Endothelial cell (in vitro differentiated cells): ENCODE measurements around the gene PIBF1. TPM values are rescaled to one million over a fixed set of nuclear protein-coding genes. Genes with fewer than 3 reads are reported as not detected.

Source experiments
- DNase-seq: peaks from one replicate; pipeline ENCODE4 v3.0.0; 2021; ENCODE audit warnings: low spot score
- H3K27ac Mint-ChIP-seq: one replicate; pipeline ENCODE4 v1.8.0; 2021; ENCODE audit warnings: mixed read lengths, inconsistent platforms; ENCODE audit not compliant: unreplicated experiment
- H3K27me3 Mint-ChIP-seq: one replicate; pipeline ENCODE4 v1.8.0; 2021; ENCODE audit warnings: mild to moderate bottlenecking, moderate library complexity, mixed read lengths, inconsistent platforms; ENCODE audit not compliant: unreplicated experiment
- H3K36me3 Mint-ChIP-seq: one replicate; pipeline ENCODE4 v1.8.0; 2021; ENCODE audit warnings: mild to moderate bottlenecking, low read depth, mixed read lengths, inconsistent platforms; ENCODE audit not compliant: unreplicated experiment
- H3K4me1 Mint-ChIP-seq: one replicate; pipeline ENCODE4 v1.8.0; 2021; ENCODE audit warnings: mild to moderate bottlenecking, mixed read lengths, inconsistent platforms; ENCODE audit not compliant: unreplicated experiment
- H3K4me3 Mint-ChIP-seq: one replicate; pipeline ENCODE4 v1.8.0; 2021; ENCODE audit warnings: mild to moderate bottlenecking, mixed read lengths, inconsistent platforms; ENCODE audit not compliant: unreplicated experiment
- H3K9me3 Mint-ChIP-seq: one replicate; pipeline ENCODE4 v1.8.0; 2021; ENCODE audit warnings: mixed read lengths, inconsistent platforms; ENCODE audit not compliant: unreplicated experiment
- CTCF ChIP-seq: fragments of 200-600 bp; sonication (generic); IDR thresholded peaks from one replicate; pipeline ENCODE4 v1.5.0; 2021; ENCODE audit warnings: antibody characterized with exemption; ENCODE audit not compliant: unreplicated experiment
- total RNA-seq: library from RNA; stranded (reverse); fragmentation: NEBNext Ultra II Directional; extraction: Animal tissue kit (Norgen Biotek cat#: 25700); gene quantifications from one replicate; pipeline ENCODE4 v1.2.1, GENCODE V29; 2021; ENCODE audit not compliant: unreplicated experiment

Gene PIBF1
- total RNA-seq, 1 donor from 2014 or later: 24.0 TPM

GRCh38 chr13:72884101-72884500 lies 102.2 kb downstream of the PIBF1 start:
- H3K9me3 Mint-ChIP-seq: no peaks in the 10 kb centered on the region
- H3K4me1 Mint-ChIP-seq: no peaks in the 10 kb centered on the region
- TF ChIP-seq CTCF: no peak
- H3K4me3 Mint-ChIP-seq: no peak overlapping the region
- no peak overlapping the region for H3K27ac Mint-ChIP-seq
- no peaks in the 10 kb centered on the region for H3K27me3 Mint-ChIP-seq
- DNase-seq: no peak
- H3K36me3 Mint-ChIP-seq: peaks cover 4% of the 10 kb centered on the region

- Mint-ChIP-seq H3K27me3 (no peaks in the 10 kb centered on the region), H3K9me3 (no peaks in the 10 kb centered on the region), H3K27ac (no peak overlapping the region), H3K4me3 (no peak overlapping the region), H3K36me3 (peaks cover 4% of the 10 kb centered on the region), H3K4me1 (no peaks in the 10 kb centered on the region)
- no peak for DNase-seq
- TF ChIP-seq CTCF: no peak
Observed at GRCh38 chr13:72886272-72887067, 104.5 kb downstream of the PIBF1 start.

GRCh38 chr13:72889495-72889894 lies 107.6 kb downstream of the PIBF1 start:
- H3K27ac Mint-ChIP-seq: no peak overlapping the region
- no peaks in the 10 kb centered on the region for H3K4me1 Mint-ChIP-seq
- no peaks in the 10 kb centered on the region for H3K9me3 Mint-ChIP-seq
- no peak for TF ChIP-seq CTCF
- H3K36me3 Mint-ChIP-seq: no peaks in the 10 kb centered on the region
- H3K27me3 Mint-ChIP-seq: peaks cover 1% of the 10 kb centered on the region
- H3K4me3 Mint-ChIP-seq: no peak overlapping the region
- no peak for DNase-seq

- peaks cover 1% of the 10 kb centered on the region for H3K27me3 Mint-ChIP-seq
- H3K36me3 Mint-ChIP-seq: peaks cover 1% of the 10 kb centered on the region
- H3K4me1 Mint-ChIP-seq: no peaks in the 10 kb centered on the region
- DNase-seq: no peak
- no peak for TF ChIP-seq CTCF
- no peak overlapping the region for H3K4me3 Mint-ChIP-seq
- H3K9me3 Mint-ChIP-seq: no peaks in the 10 kb centered on the region
- no peak overlapping the region for H3K27ac Mint-ChIP-seq
Observed at GRCh38 chr13:72890546-72890945, 108.6 kb downstream of the PIBF1 start.

GRCh38 chr13:72891423-72891822 lies 109.5 kb downstream of the PIBF1 start:
- no peak for DNase-seq
- H3K4me3 Mint-ChIP-seq: no peak overlapping the region
- peaks cover 10% of the 10 kb centered on the region for H3K36me3 Mint-ChIP-seq
- peaks cover 1% of the 10 kb centered on the region for H3K27me3 Mint-ChIP-seq
- no peaks in the 10 kb centered on the region for H3K9me3 Mint-ChIP-seq
- no peak for TF ChIP-seq CTCF
- H3K27ac Mint-ChIP-seq: no peak overlapping the region
- H3K4me1 Mint-ChIP-seq: no peaks in the 10 kb centered on the region
